Activated T-helper 2 cell treated with anti-CD3 and anti-CD28 coated beads, Interferon-gamma antibody, Interleukin-2, Interleukin-4, amounts not matched to agents 10 μg/mL and 5 μg/mL and 100 μg/mL, durations not matched to agents 14 hours and 24 hours and 36 hours (primary cell): ENCODE data around the gene SP3. TPM values are rescaled to one million over a fixed set of nuclear protein-coding genes. Genes with fewer than 3 reads are reported as not detected.

Source experiments
- DNase-seq: peaks from one replicate; pipeline ENCODE4 v3.0.0; 2021; ENCODE audit warnings: low spot score
- H3K27ac Mint-ChIP-seq: one replicate; pipeline ENCODE4 v1.8.0; 2021; ENCODE audit warnings: mixed read lengths
- H3K27me3 Mint-ChIP-seq: one replicate; pipeline ENCODE4 v1.8.0; 2021; ENCODE audit warnings: low read depth, mixed read lengths
- H3K36me3 Mint-ChIP-seq: one replicate; pipeline ENCODE4 v1.8.0; 2021; ENCODE audit warnings: low read depth, mixed read lengths
- H3K4me1 Mint-ChIP-seq: one replicate; pipeline ENCODE4 v1.8.0; 2021; ENCODE audit warnings: low read depth, mixed read lengths
- H3K4me3 Mint-ChIP-seq: one replicate; pipeline ENCODE4 v1.8.0; 2021; ENCODE audit warnings: low read depth, mild to moderate bottlenecking, moderate library complexity, mixed read lengths
- H3K9me3 Mint-ChIP-seq: one replicate; pipeline ENCODE4 v1.8.0; 2021; ENCODE audit warnings: mixed read lengths
- intact Hi-C: fragments of 100-400 bp; cut with micrococcal nuclease; formaldehyde crosslinking; loops from one replicate; pipeline ENCODE4 v1.15.1; 2023
- total RNA-seq: library from RNA; stranded (reverse); gene quantifications from 2 replicates; pipeline ENCODE4 v1.2.3, GENCODE V29; 2022

SP3 gene
- total RNA-seq, 1 donor from 2014 or later = 104 TPM

DNA sequence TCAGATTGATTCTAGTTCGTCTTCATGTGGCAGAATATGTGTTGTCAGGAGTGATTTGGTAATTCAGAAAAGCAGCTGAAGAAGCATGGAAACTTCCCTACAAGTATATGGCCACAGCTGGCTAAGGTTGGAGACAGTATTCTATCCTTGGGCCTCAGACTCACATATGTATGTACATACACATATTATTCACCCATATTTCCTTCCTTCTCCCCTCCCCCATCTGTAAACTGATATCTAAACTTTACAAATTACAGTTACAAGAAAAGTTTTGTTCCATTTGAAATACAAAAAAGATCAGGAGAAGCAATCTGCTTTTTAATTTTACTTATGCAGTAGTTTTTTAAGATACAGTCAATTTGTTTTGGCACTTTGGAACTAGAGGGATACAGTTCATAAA, 3.1 kb downstream of the SP3 start:
- Mint-ChIP-seq H3K36me3 (peaks cover 50% of the 10 kb centered on the region), H3K27me3 (no peaks in the 10 kb centered on the region), H3K9me3 (no peaks in the 10 kb centered on the region), H3K4me3 (peak overlapping the region; percentile 99), H3K27ac (peak overlapping the region; percentile 91), H3K4me1 (peaks cover 57% of the 10 kb centered on the region)
- intact Hi-C loops = loop anchor here (2.0 to 10.0 kb wide), 9 partner anchors 19 to 827 kb away; partner anchors contain the start of genes CDCA7, GPR155, OLA1 and SCRN3
- no peak for DNase-seq

DNA sequence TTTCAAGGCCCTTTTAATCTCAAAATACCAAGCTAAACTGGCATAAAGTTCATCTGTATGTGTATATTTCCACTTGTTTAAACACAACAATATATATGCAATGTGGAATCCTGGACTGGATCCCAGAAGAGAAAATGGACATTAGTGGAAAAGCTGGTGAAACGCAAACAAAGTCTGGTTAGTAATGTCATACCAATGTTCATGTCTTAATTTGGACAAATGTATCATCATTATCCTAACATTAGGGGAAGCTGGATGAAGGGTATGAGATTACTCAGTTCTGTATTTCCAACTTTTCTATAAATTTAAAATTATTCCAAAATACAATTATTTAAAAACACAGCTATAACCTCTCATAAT, 3.8 kb downstream of the SP3 start:
- Mint-ChIP-seq H3K36me3 (peaks cover 57% of the 10 kb centered on the region), H3K4me1 (peaks cover 56% of the 10 kb centered on the region), H3K9me3 (no peaks in the 10 kb centered on the region), H3K27ac (peak overlapping the region; percentile 17), H3K27me3 (no peaks in the 10 kb centered on the region), H3K4me3 (peak overlapping the region; percentile 99)
- intact Hi-C loops = loop anchor here (5.0 to 10.0 kb wide), 7 partner anchors 34 to 827 kb away; partner anchors contain the start of genes GPR155, OLA1, SCRN3 and WIPF1
- no peak for DNase-seq

DNA sequence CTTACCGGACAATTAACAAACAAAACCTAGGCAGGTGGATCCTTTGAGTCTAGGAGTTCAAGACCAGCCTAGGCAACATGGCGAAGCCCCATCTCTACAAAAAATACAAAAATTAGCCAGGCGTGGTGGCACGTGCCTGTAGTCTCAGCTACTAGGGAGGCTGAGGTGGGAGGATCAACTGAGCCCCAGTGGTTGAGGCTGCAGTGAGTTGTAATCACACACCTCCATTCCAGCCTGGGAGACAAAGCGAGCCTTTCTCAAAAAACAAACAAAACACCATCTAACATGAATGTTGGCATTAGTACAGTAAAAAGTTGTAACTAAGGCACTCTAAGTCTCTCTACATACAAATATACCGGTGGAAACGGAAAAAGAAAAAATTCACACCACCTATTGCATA, 5.3 kb downstream of the SP3 start:
- Mint-ChIP-seq H3K27me3 (no peaks in the 10 kb centered on the region), H3K4me3 (peak overlapping the region; percentile 64)

DNA sequence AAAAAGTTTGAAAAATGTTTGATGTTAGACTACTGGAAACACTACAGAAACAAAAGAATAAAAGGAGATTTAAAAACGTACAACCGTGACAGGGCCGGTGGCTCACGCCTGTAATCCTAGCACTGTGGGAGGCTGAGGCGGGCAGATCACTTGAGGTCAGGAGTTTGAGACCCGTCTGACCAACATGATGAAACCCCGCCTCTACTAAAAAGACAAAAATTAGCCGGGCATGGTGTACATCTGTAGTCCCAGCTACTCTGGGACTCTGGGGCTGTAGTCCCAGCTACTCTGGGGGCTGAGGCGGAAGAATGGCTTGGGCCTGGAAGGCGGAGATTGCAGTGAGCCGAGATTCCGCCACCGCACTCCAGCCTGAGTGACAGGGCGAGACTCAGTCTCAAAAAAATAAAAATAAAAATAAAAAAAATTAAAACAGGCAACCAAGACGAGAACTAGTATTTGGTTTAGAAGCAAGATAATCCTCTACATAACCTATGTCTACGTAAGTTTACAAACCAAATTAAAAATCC, 5.8 kb downstream of the SP3 start:
- H3K27me3 Mint-ChIP-seq = no peaks in the 10 kb centered on the region
- H3K4me1 Mint-ChIP-seq = peaks cover 64% of the 10 kb centered on the region
- intact Hi-C loops = no loop called here
- H3K4me3 Mint-ChIP-seq = peak overlapping the region; percentile 74
- DNase-seq = no peak
- H3K27ac Mint-ChIP-seq = peak overlapping the region; percentile 76
- H3K9me3 Mint-ChIP-seq = no peaks in the 10 kb centered on the region
- peaks cover 76% of the 10 kb centered on the region for H3K36me3 Mint-ChIP-seq

More for the DNA sequence above, 5.3 kb downstream of the SP3 start:
- peaks cover 71% of the 10 kb centered on the region for H3K36me3 Mint-ChIP-seq
- DNase-seq = no peak
- intact Hi-C loops = loop anchor here (5.0 to 10.0 kb wide), 7 partner anchors 33 to 825 kb away; partner anchors contain the start of genes GPR155, OLA1, SCRN3 and WIPF1
- peak overlapping the region; percentile 38 for H3K27ac Mint-ChIP-seq
- H3K9me3 Mint-ChIP-seq = no peaks in the 10 kb centered on the region
- peaks cover 64% of the 10 kb centered on the region for H3K4me1 Mint-ChIP-seq

DNA sequence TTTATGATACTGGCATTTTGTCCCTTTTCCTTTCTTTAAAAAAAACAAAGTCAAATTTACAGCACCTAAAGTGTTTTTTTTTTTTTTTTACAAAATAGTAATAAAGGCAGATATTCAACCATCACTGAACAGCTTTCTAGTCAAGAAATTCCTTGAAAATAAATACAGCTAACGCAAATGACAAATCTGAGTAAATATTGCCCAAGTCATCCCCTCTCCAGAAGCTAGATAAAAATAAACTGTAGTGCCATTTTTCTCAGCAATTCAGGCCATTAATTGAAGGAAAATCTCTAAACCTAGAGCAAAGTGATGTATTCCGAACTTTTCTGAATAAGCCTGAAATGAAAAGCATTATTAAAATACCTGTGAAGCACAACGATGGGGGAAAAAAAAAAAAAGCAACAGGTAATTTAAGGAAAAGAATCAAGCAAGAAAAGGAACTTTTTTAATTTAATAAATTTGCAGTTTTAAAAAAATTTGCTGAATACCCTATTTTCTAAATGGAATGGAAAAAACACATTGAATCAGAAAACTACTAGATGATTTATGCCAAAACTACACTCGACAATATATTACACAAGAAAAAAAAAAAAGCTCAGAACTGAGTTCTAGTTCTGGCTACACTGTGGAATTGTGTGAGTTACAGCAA, 6.9 kb downstream of the SP3 start:
- no peaks in the 10 kb centered on the region for H3K27me3 Mint-ChIP-seq
- no peaks in the 10 kb centered on the region for H3K9me3 Mint-ChIP-seq
- intact Hi-C loops = no loop called here
- peak overlapping the region; percentile 22 for H3K27ac Mint-ChIP-seq
- H3K36me3 Mint-ChIP-seq = peaks cover 86% of the 10 kb centered on the region
- peak overlapping the region; percentile 52 for H3K4me3 Mint-ChIP-seq
- no peak for DNase-seq
- H3K4me1 Mint-ChIP-seq = peaks cover 72% of the 10 kb centered on the region

DNA sequence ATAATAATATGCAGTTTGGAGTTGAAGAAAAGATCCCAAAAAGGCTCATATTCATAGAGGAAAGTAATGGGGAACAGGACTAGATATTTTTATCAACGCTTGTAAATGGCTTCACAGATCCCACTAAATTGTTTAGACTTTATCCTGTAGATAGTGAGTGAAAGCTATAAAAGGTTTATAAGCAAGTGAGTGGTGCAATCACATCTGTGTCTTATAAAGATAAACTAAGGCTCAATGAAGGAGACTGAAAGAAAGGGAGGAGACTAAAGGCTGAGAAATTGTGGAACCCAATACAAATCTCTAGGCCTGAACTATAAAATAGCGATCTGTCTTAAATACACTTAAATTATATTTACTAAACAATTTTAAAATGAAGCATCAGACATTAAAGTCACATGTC, 7.7 kb downstream of the SP3 start:
- intact Hi-C loops = no loop called here
- Mint-ChIP-seq H3K27ac (peak overlapping the region; percentile 60), H3K36me3 (peaks cover 86% of the 10 kb centered on the region), H3K9me3 (no peaks in the 10 kb centered on the region), H3K4me3 (peak overlapping the region; percentile 13), H3K4me1 (peaks cover 73% of the 10 kb centered on the region), H3K27me3 (no peaks in the 10 kb centered on the region)
- no peak for DNase-seq

DNA sequence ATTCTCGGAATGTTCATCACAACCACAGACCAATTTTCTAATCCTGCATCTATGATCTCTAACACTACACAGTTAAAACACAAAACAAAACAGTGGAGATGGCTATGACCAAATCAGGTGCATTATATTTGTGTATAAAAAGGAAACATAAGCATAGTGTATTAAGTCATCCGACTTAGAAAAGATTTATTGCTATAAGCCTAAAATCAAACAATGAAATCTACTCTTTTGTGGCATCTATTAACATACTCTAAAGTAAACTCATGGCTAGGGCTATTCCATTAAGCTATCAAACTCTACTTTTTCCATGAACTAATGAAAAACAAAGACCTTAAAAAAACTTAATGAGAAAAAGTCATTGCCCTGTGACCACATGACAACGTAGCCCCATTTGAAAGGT, 8.7 kb downstream of the SP3 start:
- H3K36me3 Mint-ChIP-seq = peaks cover 86% of the 10 kb centered on the region
- no peak for DNase-seq
- no peaks in the 10 kb centered on the region for H3K27me3 Mint-ChIP-seq
- intact Hi-C loops = no loop called here
- peaks cover 76% of the 10 kb centered on the region for H3K4me1 Mint-ChIP-seq
- H3K27ac Mint-ChIP-seq = peak overlapping the region; percentile 60
- H3K9me3 Mint-ChIP-seq = no peaks in the 10 kb centered on the region
- no peak overlapping the region for H3K4me3 Mint-ChIP-seq

DNA sequence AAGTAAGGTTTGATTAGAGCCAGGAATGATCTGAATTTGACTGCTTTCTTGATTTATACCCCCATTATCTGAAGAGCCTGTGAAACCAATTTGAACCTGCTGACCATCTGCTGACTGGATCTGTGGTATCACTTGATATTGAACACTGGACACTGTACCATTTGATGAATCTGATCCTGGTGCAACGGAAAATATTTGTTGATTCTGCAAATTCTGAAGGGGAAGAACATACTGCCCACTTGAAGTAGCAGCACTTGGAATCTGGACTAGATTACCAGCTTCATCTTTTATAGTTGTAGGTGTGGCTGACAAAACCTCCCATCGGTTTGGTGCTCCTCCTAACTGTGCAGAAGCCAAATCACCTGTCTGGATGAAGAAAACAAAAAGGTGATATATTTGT, 9.3 kb downstream of the SP3 start:
- no peak overlapping the region for H3K4me3 Mint-ChIP-seq
- intact Hi-C loops = no loop called here
- H3K27me3 Mint-ChIP-seq = no peaks in the 10 kb centered on the region
- DNase-seq = no peak
- peaks cover 72% of the 10 kb centered on the region for H3K4me1 Mint-ChIP-seq
- H3K27ac Mint-ChIP-seq = no peak overlapping the region
- peaks cover 87% of the 10 kb centered on the region for H3K36me3 Mint-ChIP-seq
- H3K9me3 Mint-ChIP-seq = no peaks in the 10 kb centered on the region

DNA sequence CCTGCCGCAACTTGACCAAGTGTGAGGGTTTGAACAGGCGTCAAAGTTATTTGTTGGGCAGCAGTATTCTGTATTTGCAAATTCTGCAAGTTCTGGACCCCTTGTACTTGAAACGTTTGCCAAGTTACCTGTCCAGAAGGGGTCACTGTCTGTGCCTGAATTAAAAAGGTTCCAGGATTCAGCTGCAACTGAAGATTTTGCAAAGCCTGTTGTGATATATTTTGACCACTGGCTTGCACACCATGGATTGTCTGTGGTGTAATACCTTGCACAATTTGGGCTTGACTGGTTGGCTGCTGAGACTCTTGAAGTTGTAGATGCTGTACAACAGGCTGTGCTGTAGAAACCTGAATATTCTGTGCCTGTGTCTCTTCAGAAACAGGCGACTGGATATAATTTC, 10.2 kb downstream of the SP3 start:
- Mint-ChIP-seq H3K4me1 (peaks cover 70% of the 10 kb centered on the region), H3K27ac (no peak overlapping the region), H3K4me3 (no peak overlapping the region), H3K36me3 (peaks cover 88% of the 10 kb centered on the region), H3K27me3 (no peaks in the 10 kb centered on the region), H3K9me3 (no peaks in the 10 kb centered on the region)
- intact Hi-C loops = no loop called here
- DNase-seq = no peak

DNA sequence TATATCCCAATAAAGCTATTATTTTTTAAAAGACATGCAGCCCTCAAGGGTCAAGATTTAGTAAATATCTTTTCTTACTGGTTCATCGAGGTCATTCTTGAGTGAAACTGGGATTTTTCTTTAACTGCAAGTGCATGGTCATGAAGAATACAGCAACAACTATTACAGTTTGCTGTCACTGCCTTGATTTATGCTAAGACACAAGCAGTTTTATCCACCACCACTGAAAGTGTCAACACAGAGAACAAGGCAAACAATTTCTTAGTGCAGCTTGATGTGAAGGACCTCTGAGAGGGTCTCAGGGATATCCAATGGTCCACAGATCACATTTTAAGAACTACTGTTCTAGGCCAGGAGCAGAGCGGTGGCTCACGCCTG, 12.1 kb downstream of the SP3 start:
- H3K27me3 Mint-ChIP-seq = no peaks in the 10 kb centered on the region
- peaks cover 62% of the 10 kb centered on the region for H3K4me1 Mint-ChIP-seq
- peaks cover 89% of the 10 kb centered on the region for H3K36me3 Mint-ChIP-seq
- H3K27ac Mint-ChIP-seq = no peak overlapping the region
- no peaks in the 10 kb centered on the region for H3K9me3 Mint-ChIP-seq
- DNase-seq = no peak
- intact Hi-C loops = no loop called here
- H3K4me3 Mint-ChIP-seq = no peak overlapping the region

DNA sequence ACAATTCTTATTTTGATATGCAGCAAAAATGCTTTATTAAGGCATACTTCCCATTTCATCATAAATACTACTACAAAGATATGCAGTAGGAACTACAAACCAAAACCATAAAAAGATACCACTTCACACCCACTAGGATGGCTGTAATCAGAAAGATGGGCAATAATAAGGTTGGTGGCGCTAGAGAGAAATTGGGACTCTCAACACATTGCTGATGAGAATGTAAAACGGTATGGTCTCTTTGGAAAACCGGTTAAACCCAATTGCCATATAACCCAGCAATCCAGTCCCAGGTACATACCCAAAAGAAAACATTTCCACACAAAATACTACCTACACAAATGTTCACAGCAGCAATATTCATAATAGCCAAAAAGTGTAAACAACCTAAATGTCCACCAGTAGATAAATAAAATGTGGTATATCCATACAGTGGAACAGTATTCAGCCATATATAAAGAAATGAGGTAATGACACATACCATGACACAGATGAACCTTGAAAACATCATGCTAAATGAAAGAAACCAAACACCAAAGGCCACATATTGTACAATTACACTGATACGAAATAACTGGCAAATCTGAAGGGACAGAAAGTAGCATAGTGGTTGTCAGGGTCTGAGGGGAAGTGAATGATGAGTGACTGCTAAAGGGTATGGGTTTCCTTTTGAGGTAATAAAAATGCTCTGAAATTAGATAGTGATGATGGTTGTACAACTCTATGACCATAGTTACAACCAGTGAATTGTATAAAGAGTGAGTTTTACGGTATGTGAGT, 12.7 kb downstream of the SP3 start:
- DNase-seq = no peak
- Mint-ChIP-seq H3K9me3 (no peaks in the 10 kb centered on the region), H3K4me3 (no peak overlapping the region), H3K4me1 (peaks cover 64% of the 10 kb centered on the region), H3K27me3 (no peaks in the 10 kb centered on the region), H3K27ac (no peak overlapping the region), H3K36me3 (peaks cover 92% of the 10 kb centered on the region)
- intact Hi-C loops = no loop called here

DNA sequence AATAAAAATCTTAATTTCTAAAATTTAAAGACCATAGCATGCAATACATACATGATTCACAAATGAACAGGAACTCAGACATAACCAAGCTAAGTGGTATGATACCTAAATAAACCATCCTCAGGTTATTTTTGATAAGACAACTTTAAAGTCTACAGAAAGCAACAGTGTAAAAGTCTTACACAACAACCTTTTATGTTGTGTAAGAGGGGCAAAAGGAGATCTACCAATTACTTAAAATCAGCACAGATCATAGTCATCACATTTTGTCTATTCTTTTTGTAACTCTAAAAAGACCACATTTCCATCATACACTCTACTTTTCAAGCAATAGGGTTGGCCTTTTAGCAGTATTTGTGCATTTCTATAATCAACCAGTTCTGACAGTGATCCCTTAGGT, 16.3 kb downstream of the SP3 start:
- H3K36me3 Mint-ChIP-seq = peaks cover 77% of the 10 kb centered on the region
- intact Hi-C loops = no loop called here
- H3K27me3 Mint-ChIP-seq = no peaks in the 10 kb centered on the region
- no peak overlapping the region for H3K27ac Mint-ChIP-seq
- H3K4me3 Mint-ChIP-seq = no peak overlapping the region
- H3K9me3 Mint-ChIP-seq = no peaks in the 10 kb centered on the region
- DNase-seq = no peak
- H3K4me1 Mint-ChIP-seq = peaks cover 50% of the 10 kb centered on the region

DNA sequence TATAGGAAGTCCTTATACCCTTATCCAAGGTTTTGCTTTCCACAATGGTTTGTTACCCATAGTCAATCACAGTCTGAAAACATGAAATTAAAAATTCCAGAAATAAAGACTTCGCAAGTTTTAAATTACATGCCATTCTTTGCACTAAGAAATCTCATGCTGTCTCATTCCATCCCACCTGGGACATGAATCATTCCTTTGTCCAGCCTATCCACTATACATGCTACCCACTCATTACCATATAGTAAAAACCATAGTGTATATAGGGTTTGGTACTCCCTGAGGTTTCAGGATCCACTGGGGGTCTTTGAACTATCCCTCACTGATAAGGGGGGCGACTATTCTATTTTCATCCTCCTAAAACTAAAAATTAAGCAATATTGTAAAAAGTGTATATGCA, 17.0 kb downstream of the SP3 start:
- H3K27me3 Mint-ChIP-seq = no peaks in the 10 kb centered on the region
- DNase-seq = no peak
- H3K4me3 Mint-ChIP-seq = no peak overlapping the region
- peaks cover 77% of the 10 kb centered on the region for H3K36me3 Mint-ChIP-seq
- H3K27ac Mint-ChIP-seq = no peak overlapping the region
- peaks cover 55% of the 10 kb centered on the region for H3K4me1 Mint-ChIP-seq
- no peaks in the 10 kb centered on the region for H3K9me3 Mint-ChIP-seq
- intact Hi-C loops = no loop called here
